ENCODE data around the gene RNF135. TPM values are rescaled to one million over a fixed set of nuclear protein-coding genes. Genes with fewer than 3 reads are reported as not detected.
"Not testable (repeated sequence)": the region's sequence is repeated elsewhere in the genome, so short reads cannot be mapped to it uniquely, and the experiment has no call there.

RNF135 gene
- total RNA-seq, 1 donor from 2014 or later, result 5.6 TPM

DNA sequence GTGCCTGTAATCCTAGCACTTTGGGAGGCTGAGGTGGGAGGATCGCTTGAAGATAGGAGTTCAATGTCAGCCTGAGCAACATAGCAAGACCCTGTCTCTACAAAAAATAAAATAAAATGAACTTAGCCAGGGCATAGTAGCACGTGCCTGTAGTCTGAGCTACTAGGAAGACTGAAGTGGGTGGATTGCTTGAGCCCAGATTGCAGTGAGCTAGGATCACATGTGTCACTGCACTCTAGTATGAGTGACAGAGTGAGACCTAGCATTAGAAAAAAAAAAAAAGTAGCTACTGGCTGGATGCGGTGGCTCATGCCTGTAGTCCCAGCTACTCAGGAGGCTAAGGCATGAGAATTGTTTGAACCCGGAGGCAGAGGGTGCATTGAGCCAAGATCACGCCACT is 43.1 kb upstream of the RNF135 start:
- no peak for TF ChIP-seq CTCF (IDR thresholded peaks at IDR 0.05; ENCODE audit: unreplicated experiment)
- Mint-ChIP-seq H3K27me3 (peaks cover 36% of the 10 kb centered on the region), H3K4me1 (ENCODE audit: low read depth) (peaks cover 2% of the 10 kb centered on the region), H3K36me3 (ENCODE audit: insufficient read depth) (no peaks in the 10 kb centered on the region), H3K4me3 (ENCODE audit: low read depth) (no peak overlapping the region), H3K9me3 (ENCODE audit: low read depth) (no peaks in the 10 kb centered on the region), H3K27ac (no peak overlapping the region)
- no peak for DNase-seq (ENCODE audit: low spot score, unreplicated experiment)

- no peaks in the 10 kb centered on the region for H3K36me3 Mint-ChIP-seq (ENCODE audit: insufficient read depth)
- H3K9me3 Mint-ChIP-seq (ENCODE audit: low read depth), result no peaks in the 10 kb centered on the region
- no peak for TF ChIP-seq CTCF (IDR thresholded peaks at IDR 0.05; ENCODE audit: unreplicated experiment)
- H3K4me1 Mint-ChIP-seq (ENCODE audit: low read depth), result no peaks in the 10 kb centered on the region
- no peak for DNase-seq (ENCODE audit: low spot score, unreplicated experiment)
- no peak overlapping the region for H3K27ac Mint-ChIP-seq
- H3K27me3 Mint-ChIP-seq, result peaks cover 33% of the 10 kb centered on the region
- no peak overlapping the region for H3K4me3 Mint-ChIP-seq (ENCODE audit: low read depth)
Measured at GRCh38 chr17:30928584-30928983, 42.3 kb upstream of the RNF135 start.

GRCh38 chr17:30929081-30929633 is 41.7 kb upstream of the RNF135 start:
- DNase-seq (ENCODE audit: low spot score, unreplicated experiment), result no peak
- Mint-ChIP-seq H3K27me3 (peaks cover 30% of the 10 kb centered on the region), H3K4me1 (ENCODE audit: low read depth) (no peaks in the 10 kb centered on the region), H3K9me3 (ENCODE audit: low read depth) (no peaks in the 10 kb centered on the region), H3K36me3 (ENCODE audit: insufficient read depth) (no peaks in the 10 kb centered on the region), H3K4me3 (ENCODE audit: low read depth) (no peak overlapping the region), H3K27ac (no peak overlapping the region)
- TF ChIP-seq CTCF (IDR thresholded peaks at IDR 0.05; ENCODE audit: unreplicated experiment), result no peak

GRCh38 chr17:30929861-30930260 is 41.0 kb upstream of the RNF135 start:
- not testable (repeated sequence) for H3K27ac Mint-ChIP-seq; H3K36me3 Mint-ChIP-seq (ENCODE audit: insufficient read depth); H3K4me3 Mint-ChIP-seq (ENCODE audit: low read depth); H3K4me1 Mint-ChIP-seq (ENCODE audit: low read depth); H3K9me3 Mint-ChIP-seq (ENCODE audit: low read depth); DNase-seq (ENCODE audit: low spot score, unreplicated experiment)
- peaks cover 25% of the 10 kb centered on the region for H3K27me3 Mint-ChIP-seq

DNA sequence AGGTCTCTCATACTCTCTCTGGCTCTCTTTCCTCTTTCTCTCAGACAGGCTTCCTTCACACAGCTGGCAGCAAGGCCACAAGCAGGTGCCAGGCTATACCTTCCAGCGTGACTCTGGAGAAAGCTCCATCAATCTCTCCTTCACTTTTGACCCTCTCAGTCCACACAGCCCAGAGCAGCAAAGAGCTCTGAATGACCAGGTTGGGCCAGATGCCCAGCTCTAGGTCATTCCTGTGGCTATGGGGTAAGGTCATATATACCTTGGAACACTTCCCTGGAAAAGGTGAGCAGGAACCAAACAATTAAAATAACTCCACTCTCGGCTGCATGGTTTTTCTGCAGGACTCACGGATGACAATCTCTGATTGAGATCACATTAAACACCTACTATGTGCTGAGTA is 40.3 kb upstream of the RNF135 start:
- H3K27ac Mint-ChIP-seq, result no peak overlapping the region
- no peaks in the 10 kb centered on the region for H3K9me3 Mint-ChIP-seq (ENCODE audit: low read depth)
- no peaks in the 10 kb centered on the region for H3K4me1 Mint-ChIP-seq (ENCODE audit: low read depth)
- no peak for TF ChIP-seq CTCF (IDR thresholded peaks at IDR 0.05; ENCODE audit: unreplicated experiment)
- H3K36me3 Mint-ChIP-seq (ENCODE audit: insufficient read depth), result no peaks in the 10 kb centered on the region
- H3K4me3 Mint-ChIP-seq (ENCODE audit: low read depth), result no peak overlapping the region
- DNase-seq (ENCODE audit: low spot score, unreplicated experiment), result no peak
- peaks cover 27% of the 10 kb centered on the region for H3K27me3 Mint-ChIP-seq

- not testable (repeated sequence) for H3K36me3 Mint-ChIP-seq (ENCODE audit: insufficient read depth); H3K27ac Mint-ChIP-seq; H3K9me3 Mint-ChIP-seq (ENCODE audit: low read depth); H3K4me3 Mint-ChIP-seq (ENCODE audit: low read depth); H3K4me1 Mint-ChIP-seq (ENCODE audit: low read depth); DNase-seq (ENCODE audit: low spot score, unreplicated experiment)
- peaks cover 19% of the 10 kb centered on the region for H3K27me3 Mint-ChIP-seq
Measured at GRCh38 chr17:30931582-30931981, 39.3 kb upstream of the RNF135 start.
